GM12864 (cell line): ENCODE measurements around the gene ZEB2.

Source experiments
- DNase-seq: peaks from one replicate; pipeline ENCODE4 v3.0.0-alpha.2; 2011; ENCODE audit warnings: low read depth
- H3K4me3 ChIP-seq: 2 replicates; pipeline ENCODE4 v1.5.1; 2011; ENCODE audit warnings: mild to moderate bottlenecking, low read depth, low read length, control low read depth
- CTCF ChIP-seq: IDR thresholded peaks from 2 replicates; pipeline ENCODE4 v1.5.1; 2011; ENCODE audit warnings: low read depth, mild to moderate bottlenecking, moderate library complexity, low read length, control low read depth, inconsistent platforms; ENCODE audit errors: missing control alignments

ZEB2 gene

GRCh38 chr2:144474017-144474416 lies 45.9 kb downstream of the ZEB2 start:
- H3K4me3 ChIP-seq, result no peak overlapping the region
- no peak for DNase-seq
- no peak for TF ChIP-seq CTCF

GRCh38 chr2:144472911-144473310 lies 47.0 kb downstream of the ZEB2 start:
- no peak overlapping the region for H3K4me3 ChIP-seq
- no peak for TF ChIP-seq CTCF
- DNase-seq, result no peak

GRCh38 chr2:144472046-144472412 lies 47.9 kb downstream of the ZEB2 start:
- DNase-seq, result no peak
- TF ChIP-seq CTCF, result no peak
- no peak overlapping the region for H3K4me3 ChIP-seq

- DNase-seq, result no peak
- H3K4me3 ChIP-seq, result no peak overlapping the region
- no peak for TF ChIP-seq CTCF
Measured at GRCh38 chr2:144471305-144472045, 48.4 kb downstream of the ZEB2 start.

GRCh38 chr2:144470816-144471215 lies 49.1 kb downstream of the ZEB2 start:
- TF ChIP-seq CTCF, result no peak
- H3K4me3 ChIP-seq, result no peak overlapping the region
- no peak for DNase-seq

- no peak for DNase-seq
- H3K4me3 ChIP-seq, result no peak overlapping the region
- no peak for TF ChIP-seq CTCF
Measured at GRCh38 chr2:144470334-144470733, 49.6 kb downstream of the ZEB2 start.

- no peak for TF ChIP-seq CTCF
- DNase-seq, result no peak
- H3K4me3 ChIP-seq, result no peak overlapping the region
Measured at GRCh38 chr2:144469798-144470197, 50.1 kb downstream of the ZEB2 start.
